AG09309 (cell line): ENCODE data around the gene CYP2F1.
"Not testable (repeated sequence)": the region's sequence is repeated elsewhere in the genome, so short reads cannot be mapped to it uniquely, and the experiment has no call there.

Experiments used
- DNase-seq: peaks from one replicate; pipeline ENCODE4 v3.0.0-alpha.2; 2010; ENCODE audit warnings: low read depth
- H3K4me3 ChIP-seq: 2 replicates; pipeline ENCODE4 v1.5.1; 2011; ENCODE audit warnings: mild to moderate bottlenecking, low read depth, low read length, moderate library complexity; ENCODE audit not compliant: control insufficient read depth
- CTCF ChIP-seq: IDR thresholded peaks from 2 replicates; pipeline ENCODE4 v1.5.1; 2011; ENCODE audit warnings: mild to moderate bottlenecking, low read depth, low read length, inconsistent platforms; ENCODE audit not compliant: insufficient read depth, control insufficient read depth; ENCODE audit errors: missing control alignments

CYP2F1 gene

GRCh38 chr19:41136636-41137455 is 22.6 kb downstream of the CYP2F1 start:
- no peak for DNase-seq
- H3K4me3 ChIP-seq = no peak overlapping the region
- no peak for TF ChIP-seq CTCF

- no peak overlapping the region for H3K4me3 ChIP-seq
- DNase-seq = peak; percentile 45
- TF ChIP-seq CTCF = peak; percentile 84
These were observed 30.2 kb downstream of the CYP2F1 start for GRCh38 chr19:41144403-41144802.

- no peak for TF ChIP-seq CTCF
- DNase-seq = no peak
- H3K4me3 ChIP-seq = no peak overlapping the region
These were observed 35.6 kb downstream of the CYP2F1 start for GRCh38 chr19:41149831-41150230.

DNA sequence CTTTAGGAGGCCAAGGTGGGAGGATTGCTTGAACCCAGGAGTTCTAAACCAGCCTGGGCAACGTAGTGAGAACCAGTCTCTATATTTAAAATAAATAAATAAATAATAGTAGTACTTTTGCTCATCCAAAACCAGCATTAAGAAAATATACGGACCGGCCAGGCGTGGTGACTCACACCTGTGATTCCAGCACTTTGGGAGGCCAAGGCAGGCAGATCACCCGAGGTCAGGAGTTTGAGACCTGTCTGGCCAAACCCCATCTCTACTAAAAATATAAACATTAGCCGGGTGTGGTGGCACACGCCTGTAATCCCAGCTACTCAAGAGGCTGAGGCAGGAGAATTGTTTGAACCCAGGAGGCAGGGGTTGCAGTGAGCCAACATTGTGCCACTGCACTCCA is 36.8 kb downstream of the CYP2F1 start:
- not testable (repeated sequence) for H3K4me3 ChIP-seq, DNase-seq

DNA sequence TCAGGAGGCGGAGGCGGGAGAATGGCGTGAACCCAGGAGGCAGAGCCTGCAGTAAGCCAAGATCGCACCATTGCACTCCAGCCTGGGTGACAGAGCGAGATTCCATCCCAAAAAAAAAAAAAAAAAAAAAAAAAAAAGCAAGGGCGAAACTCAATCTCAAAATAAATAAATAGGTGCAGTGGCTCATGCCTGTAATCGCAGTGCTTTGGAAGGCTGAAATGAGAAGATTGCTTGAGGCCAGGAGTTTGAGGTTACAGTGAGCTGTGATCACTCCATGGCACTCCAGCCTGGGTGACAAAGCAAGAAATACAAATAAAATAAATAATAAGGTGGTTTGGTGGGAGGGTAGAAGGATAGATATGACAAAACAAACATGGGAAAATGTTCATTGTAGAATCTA is 39.8 kb downstream of the CYP2F1 start:
- no peak for TF ChIP-seq CTCF
- no peak for DNase-seq
- no peak overlapping the region for H3K4me3 ChIP-seq

DNA sequence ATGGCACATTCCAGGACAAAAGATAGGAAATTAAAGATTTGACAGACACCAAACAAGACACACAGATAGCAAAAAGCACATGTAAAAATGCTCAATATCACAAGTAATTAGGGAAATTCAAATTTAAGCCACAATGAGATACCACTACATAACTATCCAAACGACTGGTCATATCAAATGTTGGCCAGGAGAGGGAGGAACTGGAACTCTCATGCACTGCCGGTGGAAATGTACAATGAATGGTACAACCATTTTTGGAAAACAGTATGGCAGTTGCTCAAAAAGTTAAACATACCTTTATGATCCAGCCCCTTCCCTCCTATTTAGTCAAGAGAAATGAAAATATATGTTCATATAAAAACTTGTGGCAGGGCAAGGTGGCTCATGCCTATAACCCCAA is 42.0 kb downstream of the CYP2F1 start:
- H3K4me3 ChIP-seq = no peak overlapping the region
- no peak for DNase-seq
- no peak for TF ChIP-seq CTCF

GRCh38 chr19:41159881-41160280 is 45.6 kb downstream of the CYP2F1 start:
- no peak for TF ChIP-seq CTCF
- no peak overlapping the region for H3K4me3 ChIP-seq
- DNase-seq = no peak
